Measurements from ENCODE around the gene ADAM22. TPM values are rescaled to one million over a fixed set of nuclear protein-coding genes. Genes with fewer than 3 reads are reported as not detected.

The ADAM22 gene
- total RNA-seq, 2 experiments from 2014 or later: 2.3 to 3.5 TPM

GRCh38 chr7:88001744-88002530, 67.9 kb downstream of the ADAM22 start:
- Mint-ChIP-seq H3K36me3 (no peaks in the 10 kb centered on the region), H3K27me3 (no peaks in the 10 kb centered on the region), H3K9me3 (no peaks in the 10 kb centered on the region), H3K27ac (no peak overlapping the region), H3K4me3 (no peak overlapping the region), H3K4me1 (no peaks in the 10 kb centered on the region)
- DNase-seq: no peak

GRCh38 chr7:88002617-88003016, 68.6 kb downstream of the ADAM22 start:
- Mint-ChIP-seq H3K27me3 (no peaks in the 10 kb centered on the region), H3K27ac (no peak overlapping the region), H3K4me3 (no peak overlapping the region)

GRCh38 chr7:88003581-88003980, 69.5 kb downstream of the ADAM22 start:
- H3K4me3 Mint-ChIP-seq: no peak overlapping the region
- no peaks in the 10 kb centered on the region for H3K9me3 Mint-ChIP-seq
- H3K27ac Mint-ChIP-seq: no peak overlapping the region
- H3K36me3 Mint-ChIP-seq: no peaks in the 10 kb centered on the region
- no peak for DNase-seq
- no peaks in the 10 kb centered on the region for H3K4me1 Mint-ChIP-seq
- no peaks in the 10 kb centered on the region for H3K27me3 Mint-ChIP-seq

More at GRCh38 chr7:88002617-88003016, 68.6 kb downstream of the ADAM22 start:
- DNase-seq: no peak
- Mint-ChIP-seq H3K36me3 (no peaks in the 10 kb centered on the region), H3K4me1 (no peaks in the 10 kb centered on the region), H3K9me3 (no peaks in the 10 kb centered on the region)

GRCh38 chr7:88005191-88005590, 71.1 kb downstream of the ADAM22 start:
- Mint-ChIP-seq H3K4me1 (no peaks in the 10 kb centered on the region), H3K4me3 (no peak overlapping the region), H3K27me3 (no peaks in the 10 kb centered on the region), H3K9me3 (no peaks in the 10 kb centered on the region), H3K36me3 (no peaks in the 10 kb centered on the region), H3K27ac (no peak overlapping the region)
- no peak for DNase-seq

- H3K4me3 Mint-ChIP-seq: no peak overlapping the region
- H3K4me1 Mint-ChIP-seq: no peaks in the 10 kb centered on the region
- DNase-seq: no peak
- no peaks in the 10 kb centered on the region for H3K27me3 Mint-ChIP-seq
- H3K36me3 Mint-ChIP-seq: no peaks in the 10 kb centered on the region
- no peaks in the 10 kb centered on the region for H3K9me3 Mint-ChIP-seq
- no peak overlapping the region for H3K27ac Mint-ChIP-seq
Measured at GRCh38 chr7:88009651-88010050, 75.6 kb downstream of the ADAM22 start.

GRCh38 chr7:88012086-88012485, 78.0 kb downstream of the ADAM22 start:
- no peaks in the 10 kb centered on the region for H3K27me3 Mint-ChIP-seq
- no peak overlapping the region for H3K4me3 Mint-ChIP-seq
- H3K4me1 Mint-ChIP-seq: no peaks in the 10 kb centered on the region
- no peak for DNase-seq
- H3K36me3 Mint-ChIP-seq: no peaks in the 10 kb centered on the region
- no peaks in the 10 kb centered on the region for H3K9me3 Mint-ChIP-seq
- no peak overlapping the region for H3K27ac Mint-ChIP-seq

GRCh38 chr7:88013981-88014380, 79.9 kb downstream of the ADAM22 start:
- no peaks in the 10 kb centered on the region for H3K27me3 Mint-ChIP-seq
- DNase-seq: no peak

GRCh38 chr7:88014581-88014980, 80.5 kb downstream of the ADAM22 start:
- H3K36me3 Mint-ChIP-seq: no peaks in the 10 kb centered on the region
- DNase-seq: no peak
- H3K4me1 Mint-ChIP-seq: no peaks in the 10 kb centered on the region
- H3K27me3 Mint-ChIP-seq: no peaks in the 10 kb centered on the region
- H3K27ac Mint-ChIP-seq: no peak overlapping the region
- no peaks in the 10 kb centered on the region for H3K9me3 Mint-ChIP-seq
- no peak overlapping the region for H3K4me3 Mint-ChIP-seq

More at GRCh38 chr7:88013981-88014380, 79.9 kb downstream of the ADAM22 start:
- Mint-ChIP-seq H3K9me3 (no peaks in the 10 kb centered on the region), H3K4me1 (no peaks in the 10 kb centered on the region), H3K27ac (no peak overlapping the region), H3K4me3 (no peak overlapping the region), H3K36me3 (no peaks in the 10 kb centered on the region)

GRCh38 chr7:88015309-88015708, 81.3 kb downstream of the ADAM22 start:
- no peak for DNase-seq
- Mint-ChIP-seq H3K4me3 (no peak overlapping the region), H3K36me3 (no peaks in the 10 kb centered on the region), H3K27me3 (no peaks in the 10 kb centered on the region), H3K27ac (no peak overlapping the region), H3K9me3 (no peaks in the 10 kb centered on the region), H3K4me1 (no peaks in the 10 kb centered on the region)

- no peak overlapping the region for H3K27ac Mint-ChIP-seq
- DNase-seq: no peak
- no peaks in the 10 kb centered on the region for H3K27me3 Mint-ChIP-seq
- no peaks in the 10 kb centered on the region for H3K9me3 Mint-ChIP-seq
- no peak overlapping the region for H3K4me3 Mint-ChIP-seq
- H3K4me1 Mint-ChIP-seq: no peaks in the 10 kb centered on the region
- H3K36me3 Mint-ChIP-seq: no peaks in the 10 kb centered on the region
Measured at GRCh38 chr7:88018501-88018900, 84.5 kb downstream of the ADAM22 start.

- no peaks in the 10 kb centered on the region for H3K4me1 Mint-ChIP-seq
- no peak for DNase-seq
- no peak overlapping the region for H3K27ac Mint-ChIP-seq
- H3K27me3 Mint-ChIP-seq: no peaks in the 10 kb centered on the region
- peaks cover 15% of the 10 kb centered on the region for H3K9me3 Mint-ChIP-seq
- peaks cover 9% of the 10 kb centered on the region for H3K36me3 Mint-ChIP-seq
- no peak overlapping the region for H3K4me3 Mint-ChIP-seq
Measured at GRCh38 chr7:88020953-88021665, 87.1 kb downstream of the ADAM22 start.

- Mint-ChIP-seq H3K4me3 (no peak overlapping the region), H3K27ac (no peak overlapping the region), H3K36me3 (peaks cover 37% of the 10 kb centered on the region), H3K27me3 (no peaks in the 10 kb centered on the region), H3K4me1 (no peaks in the 10 kb centered on the region), H3K9me3 (peaks cover 39% of the 10 kb centered on the region)
- DNase-seq: no peak
Measured at GRCh38 chr7:88027724-88028123, 93.7 kb downstream of the ADAM22 start.

GRCh38 chr7:88034083-88034695, 100.1 kb downstream of the ADAM22 start:
- Mint-ChIP-seq H3K27ac (no peak overlapping the region), H3K4me1 (no peaks in the 10 kb centered on the region), H3K9me3 (peaks cover 20% of the 10 kb centered on the region), H3K36me3 (peaks cover 30% of the 10 kb centered on the region), H3K4me3 (no peak overlapping the region), H3K27me3 (no peaks in the 10 kb centered on the region)
- DNase-seq: no peak

- H3K27ac Mint-ChIP-seq: no peak overlapping the region
- no peak for DNase-seq
Measured at GRCh38 chr7:88037050-88037449, 103.0 kb downstream of the ADAM22 start.

GRCh38 chr7:88040694-88041093, 106.6 kb downstream of the ADAM22 start:
- Mint-ChIP-seq H3K4me3 (no peak overlapping the region), H3K27me3 (no peaks in the 10 kb centered on the region), H3K9me3 (no peaks in the 10 kb centered on the region), H3K4me1 (peaks cover 14% of the 10 kb centered on the region), H3K36me3 (peaks cover 2% of the 10 kb centered on the region), H3K27ac (no peak overlapping the region)
- DNase-seq: no peak

More at GRCh38 chr7:88037050-88037449, 103.0 kb downstream of the ADAM22 start:
- Mint-ChIP-seq H3K4me3 (no peak overlapping the region), H3K27me3 (no peaks in the 10 kb centered on the region), H3K9me3 (peaks cover 2% of the 10 kb centered on the region), H3K36me3 (peaks cover 11% of the 10 kb centered on the region), H3K4me1 (peaks cover 4% of the 10 kb centered on the region)

All from activated naive CD8-positive, alpha-beta T cell treated with anti-CD3 and anti-CD28 coated beads for 36 hours (primary cell).